ES-I3 (cell line): Measurements from ENCODE around the gene DSE.

Experiments used
- H3K36me3 ChIP-seq: 2 replicates; pipeline ENCODE4 v1.6.1; 2013; ENCODE audit warnings: mild to moderate bottlenecking, low read length, control low read depth, moderate library complexity; ENCODE audit not compliant: insufficient read depth
- H3K4me1 ChIP-seq: 2 replicates; pipeline ENCODE4 v1.6.1; 2013; ENCODE audit warnings: mild to moderate bottlenecking, control low read depth, low read length; ENCODE audit not compliant: insufficient read depth
- H3K9ac ChIP-seq: 2 replicates; pipeline ENCODE4 v1.6.1; 2013; ENCODE audit warnings: low read depth, mild to moderate bottlenecking, low read length, moderate library complexity
- H3K9me3 ChIP-seq: 2 replicates; pipeline ENCODE4 v1.6.1; 2013; ENCODE audit warnings: mild to moderate bottlenecking, low read length, moderate library complexity; ENCODE audit not compliant: control insufficient read depth, insufficient read depth

The DSE gene

DNA sequence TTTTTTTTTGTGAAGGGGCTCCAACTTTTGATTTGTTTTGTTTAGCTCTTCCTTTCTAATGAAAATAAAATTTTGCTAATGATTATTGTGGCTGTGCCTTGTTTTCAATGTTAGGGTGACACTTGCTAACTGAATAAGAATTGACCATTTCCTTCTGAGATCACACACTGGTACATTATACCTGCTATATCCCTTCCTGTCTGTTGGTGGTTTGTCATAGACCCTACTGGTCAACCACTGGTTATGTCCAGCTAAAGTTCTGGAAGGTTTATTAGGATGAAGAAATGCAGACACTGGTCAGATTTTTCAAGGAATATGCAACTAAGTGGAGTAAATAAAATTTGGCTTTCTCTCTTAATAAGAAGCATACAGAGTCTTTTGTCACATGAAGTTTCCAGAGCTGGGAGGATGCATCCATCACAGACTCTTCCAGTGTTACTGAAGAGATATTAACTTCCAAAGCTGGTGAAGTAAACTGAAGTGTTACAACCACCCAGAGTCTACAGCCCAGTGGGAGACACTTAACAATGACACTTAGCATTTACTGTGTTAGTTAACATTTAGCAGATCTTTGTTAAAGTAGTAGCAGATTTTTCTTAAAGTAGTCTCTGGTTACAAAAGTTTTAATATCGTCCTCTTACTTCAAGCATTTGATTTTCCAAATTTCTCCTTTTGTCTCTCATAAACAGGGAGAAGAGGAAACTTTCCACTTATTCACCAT is 121.0 kb downstream of the DSE start:
- no peaks in the 10 kb centered on the region for H3K9me3 ChIP-seq
- no peaks in the 10 kb centered on the region for H3K36me3 ChIP-seq
- no peaks in the 10 kb centered on the region for H3K4me1 ChIP-seq
- H3K9ac ChIP-seq, result no peak overlapping the region

DNA sequence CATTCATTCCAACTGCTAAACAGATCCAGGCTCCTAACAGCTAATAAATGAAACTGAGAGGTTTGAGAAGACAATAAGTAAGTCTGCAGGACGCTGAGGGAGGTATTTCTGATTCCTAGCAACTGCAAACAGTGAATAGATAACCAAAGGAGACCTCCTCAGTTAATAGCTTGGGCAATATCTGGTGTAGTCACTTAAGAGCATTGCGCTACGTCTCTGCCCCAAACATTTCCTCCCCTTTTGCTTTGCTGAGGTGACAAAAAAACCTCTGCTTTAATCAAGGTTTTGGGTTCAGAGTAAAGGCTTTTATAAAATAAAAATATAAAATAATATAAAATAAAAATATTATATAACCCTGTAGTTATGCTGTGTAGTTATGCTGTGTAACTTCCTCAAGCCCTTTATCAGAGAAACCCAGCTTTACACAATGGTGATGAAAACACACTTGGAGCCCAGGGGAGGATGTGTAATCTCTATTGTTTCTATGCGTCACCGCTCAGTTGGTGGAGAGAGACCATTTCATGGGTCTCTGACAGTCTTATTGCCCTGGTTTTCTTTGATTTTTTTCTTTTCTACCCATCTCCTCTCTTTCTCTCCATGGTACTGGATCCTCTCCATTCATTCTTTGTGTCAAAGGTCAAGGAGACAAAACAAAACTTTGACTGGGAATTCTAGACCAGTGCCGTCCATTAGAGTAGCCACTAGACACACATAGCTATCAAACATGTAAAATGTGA is 121.8 kb downstream of the DSE start:
- Histone ChIP-seq H3K9ac (no peak overlapping the region), H3K9me3 (no peaks in the 10 kb centered on the region), H3K36me3 (no peaks in the 10 kb centered on the region), H3K4me1 (no peaks in the 10 kb centered on the region)
